HepG2 (cell line): ENCODE data around the gene STRADA. TPM values are rescaled to one million over a fixed set of nuclear protein-coding genes. Genes with fewer than 3 reads are reported as not detected.

Experiments used
- ATAC-seq: fragments of 200-7000 bp; cut with Tn5 transposase; 3 replicates; pipeline ENCODE4 v1.9.1; 2020; ENCODE audit warnings: mild to moderate bottlenecking, moderate library complexity
- BruUV-seq: library from RNA; stranded (reverse); fragments of 400-500 nt; replicated peaks from 2 replicates; lab custom pipeline; 2021; lab: Mats Ljungman, UMichigan
- CTCF ChIA-PET: fragments of 300-600 bp; formaldehyde crosslinking; extraction: SDS; loops from one replicate; lab custom pipeline; 2021; ENCODE audit warnings: low total read pairs, inconsistent platforms, low intra/inter-chr PET ratio; lab: Yijun Ruan, JAX
- POLR2A ChIA-PET: fragments of 350-600 bp; sonication (Branson Sonifier 250); formaldehyde crosslinking; loops from one replicate; lab custom pipeline; 2020; ENCODE audit warnings: antibody characterized with exemption, inconsistent platforms; lab: Yijun Ruan, JAX
- DNase-seq: peaks from one replicate; pipeline ENCODE4 v3.0.0-alpha.2; 2015; ENCODE audit warnings: low spot score
- FAIRE-seq: peaks from 3 replicates; lab custom pipeline; 2011; peaks lifted over from hg19 to GRCh38; lab: Jason Lieb, UNC
- H2AFZ ChIP-seq: one replicate; pipeline ENCODE4 v1.6.1; 2011; ENCODE audit warnings: low read length, inconsistent platforms
- H3K27ac ChIP-seq: fragments of 300-600 bp; 3 replicates; pipeline ENCODE4 v1.8.0; 2011; ENCODE audit warnings: mixed run types, mild to moderate bottlenecking, mixed read lengths, low read length, inconsistent platforms; ENCODE audit not compliant: insufficient read depth; ENCODE audit errors: extremely low read length
- H3K27me3 ChIP-seq, 2 experiments: fragments of 200-600 bp in 1 of 2; 2 replicates in 1 of 2; 3 replicates in 1 of 2; pipeline versions ENCODE4 v1.6.0 to v1.8.0; 2011; ENCODE audit warnings: low read length in 2 of 2, mild to moderate bottlenecking in 2 of 2, moderate library complexity in 2 of 2, inconsistent platforms in 1 of 2; ENCODE audit not compliant: insufficient read depth in 2 of 2, control insufficient read depth in 1 of 2
- H3K36me3 ChIP-seq, 2 experiments: fragments of 200-600 bp in 1 of 2; replicated peaks in 1 of 2; 2 replicates in 1 of 2; 3 replicates in 1 of 2; pipeline versions ENCODE4 v1.5.1 to v1.8.0; 2011; ENCODE audit warnings: low read length in 2 of 2, inconsistent platforms in 1 of 2; ENCODE audit not compliant: insufficient read depth in 2 of 2, control insufficient read depth in 1 of 2
- H3K4me1 ChIP-seq: 2 replicates; pipeline ENCODE4 v1.5.1; 2012; ENCODE audit warnings: low read length, inconsistent platforms; ENCODE audit not compliant: insufficient read depth
- H3K4me2 ChIP-seq: 2 replicates; pipeline ENCODE4 v1.6.0; 2011; ENCODE audit warnings: low read depth, low read length, inconsistent platforms
- H3K4me3 ChIP-seq, 3 experiments: fragments of 200-600 bp in 1 of 3; sonication (generic), shearing (Covaris generic) in 1 of 3; replicated peaks in 1 of 3; 2 replicates each; pipeline ENCODE4 v1.5.1; 2011 to 2016; ENCODE audit warnings: low read length in 3 of 3, inconsistent platforms in 2 of 3, low read depth in 2 of 3, mild to moderate bottlenecking in 2 of 3, control low read depth in 1 of 3, mixed read lengths in 1 of 3; ENCODE audit not compliant: insufficient read depth in 1 of 3
- H3K79me2 ChIP-seq: one replicate; pipeline ENCODE4 v1.6.1; 2011; ENCODE audit warnings: low read length, inconsistent platforms; ENCODE audit not compliant: insufficient read depth
- H3K9ac ChIP-seq: 2 replicates; pipeline ENCODE4 v1.6.0; 2011; ENCODE audit warnings: mild to moderate bottlenecking, low read depth, low read length, inconsistent platforms; ENCODE audit not compliant: insufficient read depth
- H3K9me3 ChIP-seq: 2 replicates; pipeline ENCODE4 v1.5.1; 2012; ENCODE audit warnings: mild to moderate bottlenecking, low read length
- H4K20me1 ChIP-seq: 2 replicates; pipeline ENCODE4 v1.6.0; 2011; ENCODE audit warnings: inconsistent platforms, mild to moderate bottlenecking, low read length, moderate library complexity; ENCODE audit not compliant: insufficient read depth
- ZKSCAN1 ChIP-seq: fragments of 150-350 bp; IDR thresholded peaks from 2 replicates; pipeline ENCODE4 v1.6.1; 2014; ENCODE audit warnings: low read length
- ZNF670 ChIP-seq: sonication (generic); formaldehyde crosslinking; IDR thresholded peaks from 2 replicates; pipeline ENCODE4 v1.8.0; 2022; ENCODE audit warnings: mild to moderate bottlenecking, missing genetic modification reagents, borderline replicate concordance
- WGBS: methylation state at CpG from one replicate; pipeline ENCODE4 v1.1.6; 2017; ENCODE audit warnings: low lambda C conversion rate; 5-methylcytosine and 5-hydroxymethylcytosine counted together
- in situ Hi-C: cut with HindIII; loops from 2 replicates; pipeline ENCODE4 v1.10.0; 2017; ENCODE audit warnings: low pct_unique_long_range_greater_than_20kb; ENCODE audit not compliant: extremely low pct_ligation_motif_present
- intact Hi-C: fragments of 100-400 bp; cut with micrococcal nuclease; formaldehyde crosslinking; loops from one replicate; pipeline ENCODE4 v1.10.0; 2022; ENCODE audit not compliant: unreplicated experiment
- polyA plus RNA-seq, 8 experiments: library from polyadenylated mRNA; depleted of rRNA in 3 of 8; stranded (reverse) in 7 of 8; unstranded in 1 of 8; fragments of >200 nt; fragmentation: Illumina TruSeq in 4 of 8; extraction: Trizol in 4 of 8; gene quantifications; 2 replicates each; pipeline versions ENCODE4 v1.2.1 to v1.2.3, GENCODE V29; 2011 to 2016; ENCODE audit warnings: low read depth in 4 of 8, missing spikeins in 1 of 8, mixed read lengths in 1 of 8; ENCODE audit not compliant: insufficient read depth in 1 of 8
- total RNA-seq, 5 experiments: library from RNA; depleted of rRNA; stranded (reverse); fragments of >200 nt; fragmentation: Illumina TruSeq; extraction: Trizol; gene quantifications; 2 replicates each; pipeline ENCODE4 v1.2.3, GENCODE V29; 2016; ENCODE audit warnings: low read depth in 1 of 5
- TF ChIP-seq, protein P1 (sequence below): IDR thresholded peaks from 2 replicates; pipeline ENCODE4 v1.6.1; 2016
- TF ChIP-seq, protein P2 (sequence below): sonication (generic); formaldehyde crosslinking; IDR thresholded peaks from 2 replicates; pipeline ENCODE4 v1.8.0; 2022; ENCODE audit warnings: missing genetic modification reagents, mild to moderate bottlenecking, borderline replicate concordance

The STRADA gene
- total and polyA plus RNA-seq, 2 of the 13 experiments (the other 11 are each of a cell fraction or from before 2014, with no cell fraction given) = 17.6 to 17.9 TPM

DNA sequence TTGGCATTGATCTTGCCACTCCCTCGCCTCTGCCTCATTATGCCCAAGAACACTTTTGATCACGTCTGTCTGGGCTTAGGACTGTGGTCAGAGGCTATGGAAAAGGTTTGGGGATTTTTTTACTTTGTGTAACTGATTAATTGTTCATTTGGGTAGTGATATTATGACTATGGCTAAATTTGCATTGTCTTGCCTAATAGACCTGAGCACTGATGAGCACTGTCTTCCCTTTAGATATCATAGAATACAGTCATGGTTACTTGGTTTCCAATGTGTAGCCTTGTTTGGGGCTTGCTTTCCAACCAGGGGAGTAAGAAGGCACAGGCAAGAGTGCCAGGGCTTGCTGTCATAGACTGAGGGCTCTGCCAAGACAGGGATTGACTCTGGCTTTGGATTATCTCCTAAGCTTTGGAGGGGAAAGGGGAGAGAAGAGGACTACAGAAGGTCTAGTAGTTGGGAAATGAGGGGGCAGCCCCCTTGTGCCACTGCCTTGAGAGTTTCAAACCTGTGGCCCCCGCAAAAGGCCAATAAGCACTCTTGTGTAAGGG lies 55.4 kb downstream of the STRADA start:
- intact Hi-C loops = no loop called here
- no peaks in the 10 kb centered on the region for H3K9me3 ChIP-seq
- no peak overlapping the region for H3K4me3 ChIP-seq
- no peak overlapping the region for H3K27ac ChIP-seq
- no peaks in the 10 kb centered on the region for H3K79me2 ChIP-seq
- no peaks in the 10 kb centered on the region for H3K4me1 ChIP-seq
- no peak overlapping the region for H3K4me2 ChIP-seq
- no TSS peak for BruUV-seq
- H3K27me3 ChIP-seq = no peaks in the 10 kb centered on the region
- no peak for FAIRE-seq
- POLR2A ChIA-PET = no interaction called here
- no peak for TF ChIP-seq ZNF670
- TF ChIP-seq, all 625 proteins: peak for 0
- in situ Hi-C loops = no loop called here
- Histone ChIP-seq H4K20me1 (no peaks in the 10 kb centered on the region), H2AFZ (no peak overlapping the region), H3K36me3 (peaks cover 36 to 66% of the 10 kb centered on the region in 2 experiments), H3K9ac (no peak overlapping the region)
- WGBS = 99% methylated on average over 3 of the region's 3 CpGs
- DNase-seq = no peak
- ATAC-seq = no peak
- CTCF ChIA-PET = no interaction called here

DNA sequence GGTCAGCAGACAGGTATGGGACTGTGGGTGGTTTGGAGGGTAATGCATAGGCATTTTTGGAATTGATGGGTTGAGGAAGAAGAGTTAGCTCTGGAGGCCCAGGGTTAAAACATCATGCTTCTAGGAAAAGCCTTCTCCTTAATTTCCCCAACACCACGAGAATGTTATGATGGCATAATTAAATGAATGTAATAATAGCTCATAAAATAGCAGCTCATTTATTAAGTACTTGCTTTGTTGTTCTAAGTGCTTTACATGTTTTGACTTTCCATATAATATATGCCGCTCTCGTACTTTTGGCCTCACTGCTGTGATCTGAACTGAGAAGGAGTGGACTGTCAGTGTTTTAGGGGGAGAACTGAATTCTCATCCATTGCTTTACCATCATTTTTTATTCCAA lies 56.0 kb downstream of the STRADA start:
- no peaks in the 10 kb centered on the region for H4K20me1 ChIP-seq
- CTCF ChIA-PET = no interaction called here
- H3K4me2 ChIP-seq = no peak overlapping the region
- no peaks in the 10 kb centered on the region for H3K27me3 ChIP-seq
- no peaks in the 10 kb centered on the region for H3K79me2 ChIP-seq
- 96% methylated on average over 3 of the region's 3 CpGs for WGBS
- H2AFZ ChIP-seq = no peak overlapping the region
- POLR2A ChIA-PET = no interaction called here
- ATAC-seq (no peak), DNase-seq (no peak), FAIRE-seq (no peak)
- H3K36me3 ChIP-seq = peaks cover 32 to 61% of the 10 kb centered on the region in 2 experiments
- BruUV-seq = no TSS peak
- intact Hi-C loops = no loop called here
- no peak overlapping the region for H3K9ac ChIP-seq
- no peaks in the 10 kb centered on the region for H3K4me1 ChIP-seq
- H3K9me3 ChIP-seq = no peaks in the 10 kb centered on the region
- no peak overlapping the region for H3K4me3 ChIP-seq
- TF ChIP-seq, protein P1, sequence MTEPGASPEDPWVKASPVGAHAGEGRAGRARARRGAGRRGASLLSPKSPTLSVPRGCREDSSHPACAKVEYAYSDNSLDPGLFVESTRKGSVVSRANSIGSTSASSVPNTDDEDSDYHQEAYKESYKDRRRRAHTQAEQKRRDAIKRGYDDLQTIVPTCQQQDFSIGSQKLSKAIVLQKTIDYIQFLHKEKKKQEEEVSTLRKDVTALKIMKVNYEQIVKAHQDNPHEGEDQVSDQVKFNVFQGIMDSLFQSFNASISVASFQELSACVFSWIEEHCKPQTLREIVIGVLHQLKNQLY = no peak
- no peak for TF ChIP-seq ZKSCAN1
- TF ChIP-seq, protein P2, sequence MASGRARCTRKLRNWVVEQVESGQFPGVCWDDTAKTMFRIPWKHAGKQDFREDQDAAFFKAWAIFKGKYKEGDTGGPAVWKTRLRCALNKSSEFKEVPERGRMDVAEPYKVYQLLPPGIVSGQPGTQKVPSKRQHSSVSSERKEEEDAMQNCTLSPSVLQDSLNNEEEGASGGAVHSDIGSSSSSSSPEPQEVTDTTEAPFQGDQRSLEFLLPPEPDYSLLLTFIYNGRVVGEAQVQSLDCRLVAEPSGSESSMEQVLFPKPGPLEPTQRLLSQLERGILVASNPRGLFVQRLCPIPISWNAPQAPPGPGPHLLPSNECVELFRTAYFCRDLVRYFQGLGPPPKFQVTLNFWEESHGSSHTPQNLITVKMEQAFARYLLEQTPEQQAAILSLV (CRISPR knock-in tag) = no peak
- TF ChIP-seq, all 625 proteins: peak for 0
- in situ Hi-C loops = no loop called here
- no peak overlapping the region for H3K27ac ChIP-seq
